Midbrain (tissue), 1 donor: ENCODE measurements around the gene CALCR.

Source experiments
- DNase-seq: peaks from one replicate; lab custom pipeline; 2025; lab: John Stamatoyannopoulos, UW

CALCR gene

DNA sequence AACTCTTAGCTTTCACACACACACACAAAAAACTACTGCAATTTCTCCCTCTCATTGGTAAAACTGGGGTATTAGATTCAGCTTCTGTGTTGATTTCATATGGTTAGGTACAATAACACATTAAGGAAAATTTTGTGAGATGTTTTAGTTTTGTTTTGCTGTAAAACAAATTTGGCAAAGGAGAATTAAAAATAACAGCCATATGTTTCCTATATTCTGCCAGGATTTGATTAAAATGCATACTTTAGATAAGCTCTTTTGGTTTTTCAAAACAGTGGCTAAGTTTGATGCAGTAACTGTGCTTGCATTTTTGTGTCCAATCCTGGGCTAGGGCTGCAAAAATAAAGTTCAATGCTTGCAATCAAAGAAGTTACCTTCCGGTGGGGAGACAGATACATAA, 126.3 kb downstream of the CALCR start:
- no peak for DNase-seq

DNA sequence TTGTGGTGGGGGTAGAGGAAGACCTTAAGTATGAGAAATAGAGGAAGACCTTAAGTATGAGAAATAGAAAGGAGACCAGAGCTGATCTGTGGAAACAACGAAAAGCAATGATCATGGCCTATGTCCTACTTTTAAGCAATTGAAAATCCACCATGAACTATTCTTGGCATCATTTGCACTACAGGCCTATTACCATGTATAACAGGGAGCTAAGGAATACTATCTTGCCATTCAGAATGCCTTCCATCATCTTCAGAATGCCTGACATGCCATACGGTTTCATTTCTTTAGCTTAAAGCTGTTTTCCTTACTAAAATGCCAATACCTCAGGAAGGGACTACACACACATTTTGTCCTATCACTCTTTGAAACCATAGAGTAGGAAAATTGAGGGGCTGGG, 127.0 kb downstream of the CALCR start:
- no peak for DNase-seq

DNA sequence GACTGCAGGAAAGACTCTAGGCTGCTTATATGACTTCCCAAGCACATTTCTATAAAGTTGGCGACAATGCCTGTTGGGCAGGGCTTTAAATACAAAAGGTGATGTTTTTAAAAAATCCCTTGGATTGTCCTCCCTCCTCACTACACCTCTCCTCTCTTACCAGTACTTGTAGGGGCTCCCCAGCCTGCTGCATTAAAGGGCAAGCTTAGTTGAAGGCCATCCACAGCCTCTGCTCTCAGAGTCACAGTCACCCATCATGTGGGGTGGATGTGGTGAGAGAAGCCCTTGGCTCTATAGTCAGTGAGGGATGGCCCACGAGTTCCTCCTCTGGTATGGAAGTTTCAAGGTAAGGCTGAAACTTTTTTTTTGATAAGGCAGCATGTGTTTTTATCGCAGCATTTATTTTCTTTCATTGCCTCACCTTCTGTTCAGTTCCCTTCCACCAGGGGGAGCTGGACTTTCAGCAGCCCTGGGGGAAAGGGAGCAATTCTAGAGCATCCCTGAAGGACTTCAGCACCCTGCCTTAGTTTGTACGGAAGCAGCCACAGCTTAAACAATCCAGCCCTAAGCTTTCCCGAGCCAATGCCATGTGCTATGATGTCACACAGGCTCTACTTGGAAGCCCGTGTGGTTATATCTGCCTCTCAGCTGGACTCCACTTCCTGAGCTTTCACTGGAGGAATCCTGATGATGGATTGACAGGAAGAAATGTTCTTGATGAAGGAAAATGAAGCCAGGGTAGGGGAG, 131.9 kb downstream of the CALCR start:
- DNase-seq: no peak

DNA sequence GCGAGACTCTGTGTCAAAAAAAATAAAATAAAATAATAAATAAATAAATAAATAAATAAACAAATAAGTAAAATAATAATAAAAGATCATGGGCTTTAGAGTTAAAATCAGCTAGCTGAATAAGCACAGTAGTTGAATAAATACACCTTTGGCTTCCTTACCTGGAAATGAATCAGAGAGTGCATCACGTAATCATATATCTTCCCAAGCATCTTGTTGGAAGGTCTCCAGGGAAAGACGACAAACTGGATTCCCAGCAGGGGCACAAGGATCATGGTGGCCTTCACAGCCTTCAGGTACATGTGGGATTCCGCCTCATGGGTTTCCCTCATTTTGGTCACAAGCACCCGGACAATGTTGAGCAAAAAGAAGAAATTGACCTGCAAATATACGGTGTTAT, 138.7 kb downstream of the CALCR start:
- no peak for DNase-seq

DNA sequence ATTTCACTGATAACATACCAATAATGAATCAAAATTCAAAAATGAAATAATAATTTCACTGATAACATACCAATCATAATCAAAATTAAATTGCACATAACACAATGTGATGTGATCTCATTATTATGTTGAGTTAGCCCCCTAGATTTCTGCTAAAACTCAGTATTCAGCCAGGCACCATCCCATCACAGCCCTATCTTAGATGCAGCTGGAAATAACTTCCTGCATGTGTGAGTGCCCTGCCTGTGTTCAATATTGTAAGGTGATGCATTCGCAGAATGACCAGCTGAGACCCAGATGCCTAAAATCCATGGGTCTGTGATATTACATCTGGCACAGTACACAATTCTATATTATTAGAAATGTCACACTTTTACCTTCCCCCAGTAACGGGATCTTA, 142.4 kb downstream of the CALCR start:
- no peak for DNase-seq

DNA sequence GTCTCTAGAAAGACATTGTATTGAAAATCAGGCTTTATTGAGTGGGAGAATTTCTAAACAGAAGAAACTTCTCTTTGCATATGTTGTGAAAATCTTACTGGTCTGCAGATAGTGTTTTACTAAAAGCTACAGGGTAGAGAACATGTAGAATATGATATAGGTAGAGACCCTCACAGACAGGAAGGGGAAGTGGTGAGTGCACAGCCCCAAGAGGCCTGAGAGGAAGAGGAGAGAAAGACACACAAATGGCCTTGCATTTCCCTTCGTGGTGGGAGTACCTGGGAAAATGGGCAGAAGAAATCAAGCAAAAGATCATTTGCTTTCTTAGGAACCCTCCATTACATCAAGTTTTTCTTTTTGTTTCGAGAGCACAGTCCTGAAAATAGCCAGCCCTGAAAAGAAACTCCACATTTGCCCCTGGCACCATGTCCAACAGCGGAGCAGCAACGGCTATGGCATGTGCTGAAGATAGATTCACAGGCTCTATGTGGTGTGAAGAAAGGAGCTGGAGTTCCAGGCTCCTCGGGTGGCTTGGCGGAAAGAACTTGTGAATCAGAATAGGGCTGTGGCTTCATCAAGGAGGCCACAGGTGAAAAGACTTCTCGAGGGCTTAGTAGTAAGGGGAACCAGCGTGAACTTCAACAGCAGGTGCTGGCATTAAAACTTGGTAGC, 143.5 kb downstream of the CALCR start:
- DNase-seq: no peak

DNA sequence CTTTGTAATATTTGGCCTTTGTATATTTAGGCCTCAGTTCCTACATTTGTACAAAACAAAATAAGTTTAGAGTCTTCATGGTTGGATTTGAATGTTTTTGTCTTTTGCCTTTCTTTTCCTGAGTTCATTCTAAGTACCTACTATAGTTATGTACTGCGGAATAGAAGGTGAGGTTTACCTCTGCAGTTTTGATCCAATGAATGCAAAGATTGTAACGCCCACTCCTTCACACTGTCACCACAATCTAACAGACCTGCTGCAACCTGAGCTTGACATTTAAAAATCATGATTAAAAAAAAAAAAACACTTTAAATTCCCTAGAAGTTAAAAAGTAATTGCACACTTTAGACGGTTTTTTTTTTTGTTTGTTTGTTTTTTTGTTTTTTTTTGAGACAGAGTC, 145.0 kb downstream of the CALCR start:
- no peak for DNase-seq

DNA sequence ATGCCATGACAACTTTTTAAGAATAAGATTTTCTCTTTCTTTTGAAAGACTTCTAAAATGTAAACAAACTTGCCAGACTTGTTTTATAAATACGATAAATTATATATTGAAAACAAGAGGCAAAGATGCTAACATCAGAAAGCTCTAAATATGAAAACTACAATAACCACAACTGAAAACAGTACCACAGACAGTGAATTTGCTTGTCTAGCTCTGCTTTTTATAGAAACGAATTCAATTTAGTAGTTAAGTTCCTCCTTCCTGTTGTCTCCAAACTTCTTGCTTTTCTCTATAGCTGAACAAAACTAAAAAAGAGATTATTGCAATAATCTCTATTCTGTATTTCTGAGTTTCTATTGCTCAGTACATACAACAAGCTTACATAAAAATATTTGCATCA, 147.4 kb downstream of the CALCR start:
- no peak for DNase-seq

DNA sequence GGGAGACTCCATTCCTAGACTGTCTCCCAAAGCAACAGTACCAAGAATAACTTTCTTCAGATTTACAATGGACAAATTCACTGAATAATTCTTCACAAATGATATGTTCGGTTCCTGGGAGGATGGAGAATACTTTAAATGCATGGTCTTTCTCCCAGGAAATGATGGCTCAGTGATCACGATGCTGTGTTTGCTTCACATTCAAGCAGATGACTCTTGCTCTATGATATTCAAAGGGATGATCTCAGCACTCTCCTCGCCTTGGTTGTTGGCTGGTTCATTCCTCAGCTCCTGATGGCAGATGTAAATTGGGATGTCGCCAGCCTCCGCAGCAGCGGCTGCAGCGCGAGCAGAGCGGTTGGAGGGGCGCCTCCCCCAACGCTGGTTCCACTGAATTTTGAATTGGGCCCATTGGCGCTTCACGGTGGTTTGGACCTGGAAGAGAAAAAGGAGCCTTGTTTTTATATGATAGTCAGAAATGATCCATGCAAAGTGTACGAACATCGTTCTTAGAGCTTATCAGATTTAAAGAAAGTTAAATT, 148.3 kb downstream of the CALCR start:
- DNase-seq: no peak

DNA sequence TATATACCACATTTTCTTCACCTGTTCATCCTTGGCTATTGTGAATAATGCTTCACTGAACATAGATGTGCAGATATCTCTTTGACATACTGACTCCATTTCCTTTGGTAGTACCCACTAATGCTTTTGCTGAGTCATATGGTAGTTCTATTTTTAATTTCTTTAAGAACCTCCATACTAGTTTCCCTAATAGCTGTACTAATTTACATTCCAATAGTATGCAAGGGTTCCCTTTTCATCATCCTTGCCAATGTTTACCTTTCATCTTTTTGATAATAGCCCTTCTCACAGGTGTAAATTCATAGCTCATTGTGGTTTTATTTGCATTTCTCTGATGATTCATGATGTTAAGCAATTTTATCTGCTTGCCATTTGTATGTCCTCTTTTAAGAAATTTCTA, 159.9 kb downstream of the CALCR start:
- no peak for DNase-seq

DNA sequence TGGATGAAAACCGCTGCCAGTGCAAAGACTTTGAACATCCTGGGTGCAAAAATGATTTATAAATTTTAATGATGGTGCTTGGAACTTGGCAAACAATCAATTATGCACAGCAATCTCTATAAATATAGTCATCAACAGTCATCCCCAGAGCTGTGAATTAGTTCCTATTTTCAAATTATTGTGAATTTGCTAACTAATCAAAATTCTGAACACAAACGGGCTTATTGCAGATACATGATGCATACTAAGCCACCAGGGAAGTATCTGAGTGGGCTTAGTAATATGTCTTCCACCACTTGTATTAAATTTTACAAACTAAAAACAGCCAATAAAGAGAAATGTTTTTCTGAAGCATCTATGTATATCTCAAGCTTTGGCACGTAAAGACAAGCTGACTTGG, 165.2 kb downstream of the CALCR start:
- no peak for DNase-seq

DNA sequence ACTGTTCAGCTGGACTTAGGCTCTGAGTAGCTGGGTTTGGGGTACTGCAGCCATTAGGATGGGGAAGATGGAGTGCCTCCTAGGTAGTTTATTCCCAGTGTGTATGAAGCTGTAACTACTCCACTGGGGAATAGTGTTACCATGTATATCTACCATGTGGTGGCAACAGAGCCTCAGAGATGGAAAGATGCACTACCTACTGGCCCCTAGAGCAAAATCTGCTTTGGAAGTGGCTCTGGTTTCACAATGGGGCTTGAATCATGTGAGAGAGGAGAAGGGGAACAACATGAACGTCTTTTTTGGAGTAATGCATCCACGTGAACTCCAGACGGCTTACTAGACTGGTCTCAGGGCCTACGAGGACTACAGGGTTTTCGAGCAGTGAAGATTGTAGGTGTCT, 167.3 kb downstream of the CALCR start:
- peak; percentile 28 for DNase-seq

DNA sequence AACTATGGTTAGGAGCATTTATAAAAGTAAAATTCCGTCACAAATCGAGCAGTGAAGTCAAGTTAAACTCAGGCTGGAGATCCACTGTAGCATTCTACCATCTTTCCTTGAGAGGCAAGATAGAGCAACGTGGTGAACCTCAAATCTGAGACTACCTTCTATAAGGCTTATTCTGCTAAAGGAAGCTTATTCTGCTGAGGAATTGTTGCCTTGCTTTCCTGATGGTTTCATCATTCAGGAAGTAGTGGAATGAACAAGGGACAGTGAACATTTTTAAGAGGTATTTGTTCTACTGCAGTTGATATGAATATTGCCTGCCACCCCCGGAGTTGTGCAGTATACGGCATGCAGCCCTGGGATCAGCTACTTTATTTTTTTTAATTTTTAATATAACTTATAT, 171.6 kb downstream of the CALCR start:
- no peak for DNase-seq

DNA sequence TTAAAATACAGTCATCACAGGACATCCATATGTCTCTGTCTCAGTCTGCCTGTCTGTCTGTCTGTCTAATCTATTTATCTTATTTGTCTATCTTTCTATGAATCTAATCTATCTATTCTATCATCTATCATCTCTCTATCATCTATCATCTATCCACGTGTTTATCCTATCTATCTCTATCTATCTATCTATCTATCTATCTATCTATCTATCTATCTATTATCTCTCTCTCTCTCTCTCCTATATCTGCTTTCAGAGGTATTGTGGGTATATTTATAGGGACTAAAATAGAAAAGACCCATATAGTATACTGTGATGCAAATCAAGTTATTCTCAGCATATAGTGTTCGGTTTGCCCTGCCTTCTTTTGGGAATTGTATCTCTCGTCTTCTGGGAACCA, 174.9 kb downstream of the CALCR start:
- DNase-seq: no peak

DNA sequence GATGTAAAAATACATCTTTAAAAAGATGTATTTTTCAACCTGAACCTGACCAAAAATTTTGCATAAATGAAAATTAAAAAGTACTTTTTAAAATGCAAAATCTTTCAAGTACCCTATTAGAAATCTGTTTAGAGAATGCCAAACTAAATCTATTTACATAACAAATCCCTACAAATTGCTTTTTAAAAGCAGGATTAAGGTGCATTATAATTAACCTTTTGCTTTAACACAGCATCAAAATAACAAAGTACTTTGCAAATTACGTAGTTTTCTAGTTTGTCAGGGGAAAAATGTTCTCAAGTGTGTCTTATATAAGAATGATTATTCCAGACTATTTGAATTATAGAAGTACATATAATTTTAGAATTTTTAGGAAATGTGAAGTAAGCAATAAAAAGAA, 181.5 kb downstream of the CALCR start:
- no peak for DNase-seq

DNA sequence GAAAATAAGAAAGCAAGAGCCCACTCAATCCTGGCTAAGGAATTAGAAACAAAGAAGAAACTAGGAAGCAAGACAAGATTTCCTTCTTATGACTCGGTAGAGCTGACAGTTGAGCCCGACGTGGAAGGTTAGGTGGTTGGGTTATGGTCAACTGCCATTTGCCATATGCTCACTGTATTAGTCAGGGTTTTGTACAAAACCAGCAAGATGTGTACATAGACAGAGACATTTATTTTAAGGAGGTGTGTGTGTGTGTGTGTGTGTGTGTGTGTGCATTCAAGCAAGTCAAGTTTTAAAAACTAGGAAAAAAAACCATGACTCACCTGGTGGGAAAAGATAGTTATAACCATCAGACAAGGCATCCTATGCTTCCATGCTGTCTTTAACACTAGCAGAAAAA, 183.9 kb downstream of the CALCR start:
- no peak for DNase-seq

DNA sequence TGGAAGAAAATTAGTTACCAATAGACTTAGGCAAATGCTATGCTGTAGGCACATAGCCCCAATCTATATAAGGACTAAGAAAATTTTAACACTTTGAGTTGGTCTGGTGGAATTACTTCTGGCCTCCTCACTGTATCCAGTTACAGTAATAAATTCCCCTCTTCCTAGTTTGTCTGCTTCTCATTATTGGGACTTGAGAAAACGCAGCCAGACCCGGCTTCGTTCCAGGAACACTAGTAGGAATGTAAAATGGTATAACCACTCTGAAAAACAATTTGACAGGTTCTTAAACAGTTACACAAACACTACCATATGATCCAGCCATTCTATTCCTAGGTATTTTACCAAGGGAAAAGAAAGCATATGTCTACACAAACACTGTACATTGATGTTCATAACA, 192.2 kb downstream of the CALCR start:
- DNase-seq: no peak

DNA sequence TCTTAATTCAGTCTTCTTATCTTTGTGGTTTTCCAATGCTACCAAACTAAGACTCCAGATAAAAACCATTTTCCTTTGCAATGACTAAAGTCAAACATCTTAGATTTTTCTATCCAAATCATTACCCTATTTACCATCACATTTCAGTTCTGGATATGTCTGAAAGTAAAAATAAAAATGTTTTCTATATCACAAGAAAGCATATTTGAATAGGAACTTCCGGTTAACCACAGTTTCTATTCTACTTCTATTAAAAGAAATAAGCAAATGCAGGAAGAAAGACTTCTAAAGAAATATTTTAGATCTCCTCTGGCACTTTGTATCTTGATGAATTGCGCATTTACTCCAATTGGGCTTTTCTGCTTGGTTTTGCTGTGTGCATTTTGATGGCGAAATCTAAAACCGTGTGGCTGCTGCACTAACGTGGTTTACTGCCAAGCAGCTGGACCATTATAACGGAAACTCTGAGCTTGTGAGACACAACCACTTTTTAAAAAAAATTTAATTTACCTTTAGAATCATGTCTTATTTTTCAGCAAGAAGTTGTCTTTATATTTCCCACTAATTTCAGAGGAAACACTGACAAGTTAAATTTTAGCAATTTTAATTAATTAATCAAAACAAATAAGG, 196.3 kb downstream of the CALCR start:
- no peak for DNase-seq

DNA sequence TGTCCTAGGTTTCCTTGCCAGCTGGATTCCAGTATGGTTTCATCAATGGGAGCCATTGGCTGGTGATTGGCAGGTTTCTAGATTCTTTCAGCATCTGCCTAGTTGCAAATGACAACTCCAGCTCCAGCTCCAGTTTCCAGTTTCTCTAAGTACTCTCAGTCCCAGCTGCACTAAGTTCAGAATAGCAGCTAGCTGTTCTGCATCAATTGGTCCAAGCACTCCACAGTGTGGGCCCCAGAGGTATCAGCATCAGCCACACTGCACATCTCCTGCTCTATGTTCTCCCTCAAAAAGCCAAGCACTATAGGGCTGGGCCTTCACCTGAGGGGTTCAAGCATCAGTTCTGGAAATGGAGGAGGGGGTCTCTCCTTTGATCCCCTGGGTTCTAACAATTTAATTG, 198.9 kb downstream of the CALCR start:
- no peak for DNase-seq
